ENCODE data around the gene RAPGEF6.

DNA sequence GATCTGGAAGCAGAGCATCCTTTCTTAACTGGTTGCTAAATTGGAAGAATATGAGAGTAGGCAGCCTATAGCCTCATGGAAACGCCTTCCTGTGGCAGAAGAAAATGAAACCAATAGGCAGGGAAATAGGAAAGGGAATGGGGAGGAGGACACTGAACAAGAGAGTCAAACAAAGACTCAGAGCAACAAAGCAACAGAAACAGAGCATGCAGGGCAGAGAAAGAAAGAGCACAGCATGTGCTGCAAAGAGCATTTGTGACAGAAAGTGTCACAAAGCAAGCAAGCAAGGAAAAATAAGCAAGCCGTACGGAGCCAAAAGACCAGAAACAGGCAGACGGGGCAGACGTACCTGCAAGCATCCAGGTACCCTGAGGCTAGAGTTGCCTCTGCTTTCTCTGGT is 123.1 kb downstream of the RAPGEF6 start:
- TF ChIP-seq, protein P1, sequence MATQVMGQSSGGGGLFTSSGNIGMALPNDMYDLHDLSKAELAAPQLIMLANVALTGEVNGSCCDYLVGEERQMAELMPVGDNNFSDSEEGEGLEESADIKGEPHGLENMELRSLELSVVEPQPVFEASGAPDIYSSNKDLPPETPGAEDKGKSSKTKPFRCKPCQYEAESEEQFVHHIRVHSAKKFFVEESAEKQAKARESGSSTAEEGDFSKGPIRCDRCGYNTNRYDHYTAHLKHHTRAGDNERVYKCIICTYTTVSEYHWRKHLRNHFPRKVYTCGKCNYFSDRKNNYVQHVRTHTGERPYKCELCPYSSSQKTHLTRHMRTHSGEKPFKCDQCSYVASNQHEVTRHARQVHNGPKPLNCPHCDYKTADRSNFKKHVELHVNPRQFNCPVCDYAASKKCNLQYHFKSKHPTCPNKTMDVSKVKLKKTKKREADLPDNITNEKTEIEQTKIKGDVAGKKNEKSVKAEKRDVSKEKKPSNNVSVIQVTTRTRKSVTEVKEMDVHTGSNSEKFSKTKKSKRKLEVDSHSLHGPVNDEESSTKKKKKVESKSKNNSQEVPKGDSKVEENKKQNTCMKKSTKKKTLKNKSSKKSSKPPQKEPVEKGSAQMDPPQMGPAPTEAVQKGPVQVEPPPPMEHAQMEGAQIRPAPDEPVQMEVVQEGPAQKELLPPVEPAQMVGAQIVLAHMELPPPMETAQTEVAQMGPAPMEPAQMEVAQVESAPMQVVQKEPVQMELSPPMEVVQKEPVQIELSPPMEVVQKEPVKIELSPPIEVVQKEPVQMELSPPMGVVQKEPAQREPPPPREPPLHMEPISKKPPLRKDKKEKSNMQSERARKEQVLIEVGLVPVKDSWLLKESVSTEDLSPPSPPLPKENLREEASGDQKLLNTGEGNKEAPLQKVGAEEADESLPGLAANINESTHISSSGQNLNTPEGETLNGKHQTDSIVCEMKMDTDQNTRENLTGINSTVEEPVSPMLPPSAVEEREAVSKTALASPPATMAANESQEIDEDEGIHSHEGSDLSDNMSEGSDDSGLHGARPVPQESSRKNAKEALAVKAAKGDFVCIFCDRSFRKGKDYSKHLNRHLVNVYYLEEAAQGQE (IDR thresholded peaks at IDR 0.05; ENCODE audit: insufficient read depth in 1 of 2, low read depth in 2 of 2, low read length in 2 of 2): no peak
- no peak for TF ChIP-seq SIN3A (IDR thresholded peaks at IDR 0.05; ENCODE audit: borderline replicate concordance, insufficient read depth, low read length)

All from PFSK-1 (cell line).